Coronary artery (tissue), 2 donors: ENCODE measurements around the gene NR1H3.
"Not testable (repeated sequence)": the region's sequence is repeated elsewhere in the genome, so short reads cannot be mapped to it uniquely, and the experiment has no call there.

Source experiments
- DNase-seq: peaks from one replicate; pipeline ENCODE4 v3.0.0-alpha.2; 2017; ENCODE audit warnings: low spot score
- H3K27ac ChIP-seq, 2 donors: fragments of 200-600 bp; sonication (generic); one replicate each; pipeline ENCODE4 v1.5.1; 2016 to 2019
- H3K4me3 ChIP-seq: fragments of 200-600 bp; sonication (generic); 2 replicates; pipeline ENCODE4 v1.5.1; 2016; ENCODE audit warnings: mild to moderate bottlenecking, moderate library complexity
- CTCF ChIP-seq: fragments of 200-600 bp; sonication (generic); IDR thresholded peaks from one replicate; pipeline ENCODE4 v1.5.1; 2019; ENCODE audit warnings: antibody characterized with exemption

The NR1H3 gene

DNA sequence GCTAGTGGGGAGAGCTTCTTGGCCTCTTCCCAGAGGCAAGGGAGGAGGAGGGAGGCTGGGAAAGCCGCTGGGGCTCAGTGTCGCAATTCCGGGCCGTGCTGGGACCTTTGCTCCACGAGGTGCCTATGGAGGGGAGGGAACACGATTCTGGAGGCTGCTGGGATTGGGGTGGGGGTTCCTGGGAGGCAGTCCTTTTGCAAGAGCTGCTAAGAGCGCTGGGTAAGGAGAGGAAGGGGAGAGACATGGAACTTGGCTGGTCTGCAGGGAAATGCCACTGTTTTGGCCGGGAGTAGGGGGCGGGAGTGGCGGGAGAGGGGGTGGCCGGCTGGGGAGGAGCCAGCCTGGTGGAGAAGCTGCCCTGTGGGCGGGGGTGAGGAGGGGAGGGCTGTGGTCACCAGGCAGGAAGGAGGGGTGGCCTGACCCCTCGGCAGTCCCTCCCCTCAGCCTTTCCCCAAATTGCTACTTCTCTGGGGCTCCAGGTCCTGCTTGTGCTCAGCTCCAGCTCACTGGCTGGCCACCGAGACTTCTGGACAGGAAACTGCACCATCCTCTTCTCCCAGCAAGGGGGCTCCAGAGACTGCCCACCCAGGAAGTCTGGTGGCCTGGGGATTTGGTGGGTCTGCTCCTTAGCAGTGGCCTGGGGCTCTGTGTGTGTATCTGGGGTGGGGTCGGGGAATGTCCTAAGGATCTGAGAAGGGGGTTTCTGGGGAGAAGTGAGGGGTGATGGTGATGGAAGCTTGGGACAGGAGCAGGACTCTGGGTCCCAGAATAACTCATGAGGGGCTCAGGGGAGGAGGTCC lies at the start of gene NR1H3:
Gene NR1H3 (plus strand): TSS at position 480 of the 800 bp plus-strand sequence. CDS start 1,221 bp downstream, outside the sequence.
- H3K4me3 ChIP-seq: peak within 1 kb of the TSS; percentile 59
- H3K27ac ChIP-seq: peak within 1 kb of the TSS; percentile 31 to 81
- TF ChIP-seq CTCF: peak; percentile 55
- peak; percentile 88 for DNase-seq

DNA sequence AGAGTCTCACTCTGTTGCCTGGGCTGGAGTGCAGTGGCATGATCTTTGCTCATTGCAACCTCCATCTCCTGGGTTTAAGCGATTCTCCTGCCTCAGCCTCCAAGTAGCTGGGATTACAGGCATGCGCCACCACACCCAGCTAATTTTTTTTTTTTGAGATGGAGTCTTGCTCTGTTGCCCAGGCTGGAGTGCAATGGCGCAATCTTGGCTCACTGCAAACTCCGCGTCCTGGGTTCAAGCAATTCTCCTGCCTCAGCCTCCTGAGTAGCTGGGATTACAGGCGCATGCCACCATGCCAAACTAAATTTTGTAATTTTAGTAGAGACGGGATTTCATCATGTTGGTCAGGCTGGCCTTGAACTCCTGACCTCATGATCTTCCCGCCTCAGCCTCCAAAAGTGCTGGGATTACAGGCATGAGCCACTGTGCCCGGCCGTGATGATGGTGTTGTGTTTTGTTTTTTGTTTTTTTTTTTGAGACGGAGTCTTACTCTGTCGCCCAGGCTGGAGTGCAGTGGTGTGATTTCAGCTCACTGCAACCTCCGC lies 49.7 kb upstream of the NR1H3 start:
- not testable (repeated sequence) for DNase-seq, H3K4me3 ChIP-seq, H3K27ac ChIP-seq

DNA sequence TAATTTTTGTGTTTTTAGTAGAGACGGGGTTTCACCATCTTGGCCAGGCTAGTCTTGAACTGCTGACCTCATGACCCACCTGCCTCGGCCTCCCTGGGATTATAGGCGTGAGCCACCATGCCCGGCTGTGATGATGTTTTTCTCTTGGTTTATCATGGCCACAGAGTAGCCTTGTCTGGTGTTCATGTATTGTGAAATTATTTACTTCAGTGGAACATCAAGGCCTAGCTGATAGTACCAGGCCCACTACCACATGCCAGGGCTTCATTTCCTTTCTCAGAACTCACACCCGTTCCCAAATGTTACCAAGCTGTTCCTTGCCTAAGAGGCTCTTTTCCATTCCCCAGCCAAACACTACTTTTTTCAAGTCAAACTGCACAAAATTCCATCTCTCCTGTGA lies 49.2 kb upstream of the NR1H3 start:
- no peak for DNase-seq
- Histone ChIP-seq H3K4me3 (no peak overlapping the region), H3K27ac (no peak overlapping the region)
- TF ChIP-seq CTCF: no peak

DNA sequence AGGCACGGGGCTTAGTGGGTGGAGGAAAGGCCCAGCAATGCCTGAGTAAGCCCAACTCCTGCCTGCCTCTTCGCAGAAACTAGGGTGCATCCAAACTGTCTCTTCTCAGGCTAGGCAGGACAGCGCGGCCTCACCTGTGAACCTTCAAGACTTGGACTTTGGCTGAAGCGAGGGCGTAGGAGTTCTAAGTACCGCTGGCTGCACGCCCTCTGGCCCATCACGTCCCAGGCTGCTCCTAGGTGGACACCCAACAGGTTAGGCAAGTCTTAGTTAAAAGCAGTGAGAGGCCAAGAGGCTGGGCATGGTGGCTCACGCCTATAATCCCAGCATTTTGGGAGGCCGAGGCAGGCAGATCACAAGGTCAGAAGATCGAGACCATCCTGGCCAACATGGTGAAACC lies 44.9 kb upstream of the NR1H3 start:
- TF ChIP-seq CTCF: no peak
- no peak for DNase-seq
- no peak overlapping the region for H3K4me3 ChIP-seq
- peak overlapping the region in 1 of 2 donors; percentile 18 for H3K27ac ChIP-seq

- Histone ChIP-seq H3K4me3 (peak overlapping the region; percentile 72), H3K27ac (peak overlapping the region; percentile 91 to 92)
- peak; percentile 97 for DNase-seq
- TF ChIP-seq CTCF: no peak
These were observed 43.7 kb upstream of the NR1H3 start for GRCh38 chr11:47213950-47214565.

DNA sequence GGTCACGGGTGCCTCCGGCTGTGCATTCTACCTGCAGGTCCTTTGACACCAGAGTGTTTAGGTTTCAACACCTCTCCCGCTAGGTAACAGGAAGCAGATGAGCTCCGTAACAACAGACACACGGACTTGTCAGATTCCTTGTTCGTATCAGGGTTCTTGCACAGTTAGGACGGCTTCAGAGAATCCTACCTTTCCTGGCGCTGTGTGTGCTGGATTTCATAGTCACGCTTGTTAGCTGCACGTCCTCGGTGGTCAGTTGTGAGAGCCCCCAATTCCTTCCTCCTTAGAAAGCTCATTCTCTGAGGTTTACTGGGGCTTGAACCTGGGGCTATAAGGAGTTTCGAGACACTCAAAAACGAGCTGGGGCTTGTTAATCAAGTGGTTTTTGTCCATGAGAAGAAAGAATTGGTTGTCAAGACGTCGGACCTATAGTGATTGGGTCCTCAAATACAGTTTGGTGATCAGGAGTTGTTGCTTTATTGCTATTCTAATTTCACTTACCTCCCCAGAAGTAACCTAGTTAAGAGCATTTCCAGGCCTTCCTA lies 42.4 kb upstream of the NR1H3 start:
- TF ChIP-seq CTCF: no peak
- Histone ChIP-seq H3K4me3 (peak overlapping the region; percentile 72), H3K27ac (peak overlapping the region; percentile 91 to 92)
- no peak for DNase-seq

DNA sequence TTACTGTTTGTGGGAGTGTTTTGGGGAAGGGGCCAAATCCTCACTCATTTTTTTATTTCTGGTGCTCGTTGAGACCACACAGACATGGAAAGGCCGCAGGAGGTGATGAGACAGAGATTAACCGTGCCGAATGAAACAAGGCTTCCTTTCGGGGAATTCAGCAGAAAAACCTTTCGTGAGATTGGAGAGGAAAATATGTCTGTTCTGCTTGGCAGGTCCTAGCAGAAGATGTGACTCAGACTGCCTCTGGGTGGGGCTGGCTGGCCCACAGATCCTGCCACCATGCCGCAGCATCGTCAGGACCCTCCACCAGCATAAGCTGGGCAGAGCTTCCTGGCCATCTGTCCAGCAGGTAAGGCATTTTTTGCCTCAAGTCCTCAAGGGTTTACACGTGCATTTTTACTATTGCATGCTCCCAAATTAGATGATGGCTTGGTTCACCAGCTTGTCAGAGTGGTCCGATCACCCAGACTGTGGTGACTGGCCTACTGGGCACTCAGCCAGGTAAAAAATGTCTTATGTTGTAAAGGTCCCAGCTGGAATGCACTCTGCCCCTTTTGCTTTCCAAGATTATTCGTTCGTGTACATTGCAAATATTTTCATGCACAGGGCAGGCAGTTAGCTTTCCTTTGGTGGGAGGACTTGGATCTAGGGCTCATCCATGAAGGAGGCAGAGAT lies 41.5 kb upstream of the NR1H3 start:
- Histone ChIP-seq H3K4me3 (peak overlapping the region; percentile 72), H3K27ac (peak overlapping the region; percentile 91 to 92)
- TF ChIP-seq CTCF: no peak
- DNase-seq: peak; percentile 85
